Activated CD4-positive, alpha-beta memory T cell treated with anti-CD3 and anti-CD28 coated beads for 36 hours (primary cell): Measurements from ENCODE around the gene SPNS3. TPM values are rescaled to one million over a fixed set of nuclear protein-coding genes. Genes with fewer than 3 reads are reported as not detected.

Source experiments
- CTCF ChIA-PET: fragments of 350-600 bp; sonication (Branson Sonifier 250); formaldehyde crosslinking; loops from one replicate; lab custom pipeline; 2021; ENCODE audit warnings: antibody characterized with exemption, inconsistent platforms; lab: Charles Lee
- POLR2A ChIA-PET: fragments of 350-600 bp; sonication (Branson Sonifier 250); formaldehyde crosslinking; loops from one replicate; lab custom pipeline; 2021; ENCODE audit warnings: antibody characterized with exemption; lab: Charles Lee
- DNase-seq: peaks from one replicate; pipeline ENCODE4 v3.0.0-alpha.2; 2020
- H3K27ac Mint-ChIP-seq: one replicate; pipeline ENCODE4 v1.8.0; 2021; ENCODE audit warnings: mixed read lengths
- H3K27me3 Mint-ChIP-seq: one replicate; pipeline ENCODE4 v1.8.0; 2021; ENCODE audit warnings: mixed read lengths
- H3K36me3 Mint-ChIP-seq: one replicate; pipeline ENCODE4 v1.8.0; 2021; ENCODE audit warnings: mixed read lengths
- H3K4me1 Mint-ChIP-seq: one replicate; pipeline ENCODE4 v1.8.0; 2021; ENCODE audit warnings: low read depth, mixed read lengths
- H3K4me3 Mint-ChIP-seq: one replicate; pipeline ENCODE4 v1.8.0; 2021; ENCODE audit warnings: mild to moderate bottlenecking, mixed read lengths
- H3K9me3 Mint-ChIP-seq: one replicate; pipeline ENCODE4 v1.8.0; 2021; ENCODE audit warnings: mixed read lengths
- intact Hi-C: fragments of 100-400 bp; cut with micrococcal nuclease; formaldehyde crosslinking; loops from one replicate; pipeline ENCODE4 v1.15.1; 2023
- total RNA-seq, 2 experiments: library from RNA; stranded (reverse); gene quantifications; one replicate each; pipeline ENCODE4 v1.2.3, GENCODE V29; 2021

Gene SPNS3, protein sequence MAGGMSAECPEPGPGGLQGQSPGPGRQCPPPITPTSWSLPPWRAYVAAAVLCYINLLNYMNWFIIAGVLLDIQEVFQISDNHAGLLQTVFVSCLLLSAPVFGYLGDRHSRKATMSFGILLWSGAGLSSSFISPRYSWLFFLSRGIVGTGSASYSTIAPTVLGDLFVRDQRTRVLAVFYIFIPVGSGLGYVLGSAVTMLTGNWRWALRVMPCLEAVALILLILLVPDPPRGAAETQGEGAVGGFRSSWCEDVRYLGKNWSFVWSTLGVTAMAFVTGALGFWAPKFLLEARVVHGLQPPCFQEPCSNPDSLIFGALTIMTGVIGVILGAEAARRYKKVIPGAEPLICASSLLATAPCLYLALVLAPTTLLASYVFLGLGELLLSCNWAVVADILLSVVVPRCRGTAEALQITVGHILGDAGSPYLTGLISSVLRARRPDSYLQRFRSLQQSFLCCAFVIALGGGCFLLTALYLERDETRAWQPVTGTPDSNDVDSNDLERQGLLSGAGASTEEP
- 1 to 10 TPM; 6.6 to 6.7 TPM for total RNA-seq

DNA sequence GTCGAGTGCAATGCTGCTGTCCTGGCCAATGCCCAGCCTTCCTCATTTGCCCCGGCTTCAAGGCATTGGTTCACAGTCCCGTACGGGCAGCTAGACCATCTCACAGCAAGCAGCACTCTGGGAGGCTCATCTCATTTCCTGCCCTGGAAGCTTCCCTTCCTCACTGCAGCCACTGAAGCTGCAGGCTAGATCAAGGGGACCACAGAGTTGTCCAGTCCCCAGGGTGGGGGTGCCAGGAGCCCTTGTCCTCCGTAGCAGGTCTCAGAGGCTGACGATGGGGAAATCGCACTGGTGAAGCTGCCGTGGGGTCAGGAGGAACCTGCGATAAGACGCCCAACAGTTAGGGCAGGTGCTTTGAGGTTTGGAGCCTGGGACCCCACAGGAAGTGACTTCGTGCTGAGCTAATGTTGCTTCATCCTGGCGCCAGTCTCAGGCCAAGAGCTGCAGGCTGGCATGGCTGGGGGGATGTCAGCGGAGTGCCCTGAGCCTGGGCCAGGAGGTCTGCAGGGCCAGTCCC lies at the start of gene SPNS3:
Gene SPNS3 (plus strand): TSS at position 426 of the 517 bp plus-strand sequence. CDS start 28 bp downstream, at position 454.
- ChIA-PET POLR2A (no interaction called here), CTCF (interaction anchor here (0.8 to 1.7 kb wide), 3 partner anchors 13 to 218 kb away, joined by 3 to 5 read pairs (median 3); no protein-coding TSS in a partner anchor)
- intact Hi-C loops = loop anchor here (10.0 kb wide), 1 partner anchor 71 kb away; no protein-coding TSS in a partner anchor
- no peaks in the 10 kb centered on the region for H3K36me3 Mint-ChIP-seq
- peak within 1 kb of the TSS; percentile 34 for H3K27ac Mint-ChIP-seq
- no peaks in the 10 kb centered on the region for H3K27me3 Mint-ChIP-seq
- peaks cover 19% of the 10 kb centered on the region for H3K4me1 Mint-ChIP-seq
- peak within 1 kb of the TSS; percentile 67 for H3K4me3 Mint-ChIP-seq
- H3K9me3 Mint-ChIP-seq = no peaks in the 10 kb centered on the region
- peak; percentile 55 for DNase-seq

- Mint-ChIP-seq H3K4me1 (no peaks in the 10 kb centered on the region), H3K9me3 (no peaks in the 10 kb centered on the region), H3K36me3 (no peaks in the 10 kb centered on the region), H3K27me3 (no peaks in the 10 kb centered on the region), H3K27ac (no peak overlapping the region), H3K4me3 (no peak overlapping the region)
- intact Hi-C loops = no loop called here
- ChIA-PET POLR2A (no interaction called here), CTCF (interaction anchor here (0.6 kb wide), 1 partner anchor 43 kb away, joined by 3 read pairs; no protein-coding TSS in a partner anchor)
- no peak for DNase-seq
Observed at GRCh38 chr17:4386406-4386805, 47.3 kb upstream of the SPNS3 start.

DNA sequence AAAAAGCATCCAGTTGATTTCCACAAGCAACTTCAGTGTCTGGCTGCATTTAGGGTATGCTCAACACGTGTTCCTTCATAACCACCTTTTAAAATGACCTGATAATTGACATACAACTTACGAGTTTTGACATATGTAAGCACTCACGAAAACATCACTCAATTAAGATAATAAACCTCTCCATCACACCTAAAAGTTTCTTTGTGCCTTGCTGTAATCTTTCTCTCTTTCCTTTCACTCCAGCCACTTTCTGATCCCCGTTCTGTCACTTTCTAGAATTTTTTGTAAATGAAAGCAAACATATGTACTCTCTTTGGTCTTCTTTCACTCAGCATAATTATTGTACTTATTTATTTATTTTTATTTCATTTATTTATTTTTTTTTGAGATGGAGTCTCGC lies 46.6 kb upstream of the SPNS3 start:
- Mint-ChIP-seq H3K36me3 (no peaks in the 10 kb centered on the region), H3K4me3 (no peak overlapping the region), H3K27me3 (no peaks in the 10 kb centered on the region), H3K27ac (no peak overlapping the region), H3K9me3 (no peaks in the 10 kb centered on the region), H3K4me1 (no peaks in the 10 kb centered on the region)
- intact Hi-C loops = no loop called here
- DNase-seq = no peak
- ChIA-PET POLR2A (no interaction called here), CTCF (interaction anchor here (0.6 kb wide), 1 partner anchor 44 kb away, joined by 3 read pairs; no protein-coding TSS in a partner anchor)

GRCh38 chr17:4389079-4389478 lies 44.7 kb upstream of the SPNS3 start:
- H3K4me3 Mint-ChIP-seq = no peak overlapping the region
- intact Hi-C loops = no loop called here
- no peak for DNase-seq
- POLR2A ChIA-PET = no interaction called here
- CTCF ChIA-PET = no interaction called here
- no peaks in the 10 kb centered on the region for H3K9me3 Mint-ChIP-seq
- no peaks in the 10 kb centered on the region for H3K36me3 Mint-ChIP-seq
- no peaks in the 10 kb centered on the region for H3K4me1 Mint-ChIP-seq
- H3K27ac Mint-ChIP-seq = no peak overlapping the region
- H3K27me3 Mint-ChIP-seq = no peaks in the 10 kb centered on the region

GRCh38 chr17:4393806-4394205 lies 39.9 kb upstream of the SPNS3 start:
- Mint-ChIP-seq H3K4me1 (peaks cover 17% of the 10 kb centered on the region), H3K36me3 (no peaks in the 10 kb centered on the region), H3K4me3 (no peak overlapping the region), H3K27me3 (peaks cover 2% of the 10 kb centered on the region), H3K27ac (no peak overlapping the region), H3K9me3 (no peaks in the 10 kb centered on the region)
- CTCF ChIA-PET = interaction anchor here (1.2 kb wide), 1 partner anchor 177 kb away, joined by 3 read pairs; no protein-coding TSS in a partner anchor
- POLR2A ChIA-PET = no interaction called here
- no peak for DNase-seq
- intact Hi-C loops = no loop called here

DNA sequence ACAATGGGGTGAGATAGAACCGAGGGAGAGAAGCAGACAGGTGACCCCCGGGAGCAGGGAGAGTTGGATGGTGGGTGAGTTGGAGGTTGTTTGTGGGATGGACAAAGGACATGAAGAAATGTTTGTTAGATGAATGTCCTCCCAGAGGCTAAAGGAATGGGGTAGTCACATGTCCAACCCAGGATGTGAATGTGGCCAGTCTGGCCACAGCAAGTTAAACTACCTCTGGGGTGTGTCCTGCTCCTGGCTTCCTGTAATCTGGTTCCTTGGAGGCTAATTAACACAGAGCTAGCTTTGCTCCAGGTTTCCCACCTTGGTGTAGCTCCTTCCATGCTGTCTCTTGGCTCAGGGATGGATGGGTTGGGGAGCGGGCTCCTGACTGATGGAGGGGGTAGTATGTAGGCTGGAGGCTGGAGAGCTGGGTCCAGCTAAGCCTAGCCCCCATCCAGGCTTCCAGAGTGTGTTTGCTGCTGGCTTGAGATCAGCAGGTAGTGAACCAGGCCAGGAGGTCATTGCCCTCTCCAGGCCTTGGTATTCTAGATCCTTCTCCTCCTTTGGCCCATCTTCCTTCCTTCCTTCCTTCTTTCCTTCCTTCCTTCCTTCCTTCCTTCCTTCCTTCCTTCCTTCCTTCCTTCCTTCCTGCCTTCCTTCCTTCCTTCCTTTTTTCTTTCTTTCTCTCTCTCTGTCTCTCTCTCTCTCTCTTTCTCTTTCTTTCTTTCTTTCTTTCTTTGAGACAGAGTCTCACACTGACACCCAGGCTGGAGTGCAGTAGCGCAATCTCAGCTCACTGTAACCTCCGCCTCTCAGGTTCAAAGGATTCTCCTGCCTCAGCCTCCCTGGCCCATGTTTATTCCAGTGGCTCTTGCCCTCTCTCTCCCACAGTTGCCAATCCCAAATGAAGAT lies 39.3 kb upstream of the SPNS3 start:
- Mint-ChIP-seq H3K9me3 (no peaks in the 10 kb centered on the region), H3K4me3 (no peak overlapping the region), H3K36me3 (no peaks in the 10 kb centered on the region), H3K27me3 (peaks cover 2% of the 10 kb centered on the region), H3K27ac (no peak overlapping the region), H3K4me1 (peaks cover 17% of the 10 kb centered on the region)
- ChIA-PET POLR2A (no interaction called here), CTCF (interaction anchor here (1.2 kb wide), 1 partner anchor 178 kb away, joined by 3 read pairs; no protein-coding TSS in a partner anchor)
- no peak for DNase-seq
- intact Hi-C loops = no loop called here

DNA sequence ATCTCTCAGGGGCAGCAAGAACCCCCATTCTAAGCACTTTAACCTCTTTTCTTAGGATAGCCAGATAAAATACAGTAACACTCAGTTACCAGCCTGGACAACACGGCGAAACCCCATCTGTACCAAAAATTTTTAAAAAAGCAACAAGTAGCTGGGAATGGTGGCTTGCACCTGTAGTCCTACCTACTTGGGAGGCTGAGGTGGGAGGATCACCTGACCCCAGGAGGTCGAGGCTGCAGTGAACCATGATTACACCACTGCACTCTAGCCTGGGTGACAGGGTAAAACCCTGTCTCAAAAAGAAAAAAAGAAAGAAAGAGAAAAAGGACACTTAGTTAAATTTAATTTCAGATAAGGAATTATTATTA lies 38.6 kb upstream of the SPNS3 start:
- no peak for DNase-seq
- H3K4me3 Mint-ChIP-seq = no peak overlapping the region
- peaks cover 2% of the 10 kb centered on the region for H3K27me3 Mint-ChIP-seq
- H3K9me3 Mint-ChIP-seq = no peaks in the 10 kb centered on the region
- intact Hi-C loops = no loop called here
- no peak overlapping the region for H3K27ac Mint-ChIP-seq
- ChIA-PET CTCF (no interaction called here), POLR2A (no interaction called here)
- H3K36me3 Mint-ChIP-seq = no peaks in the 10 kb centered on the region
- H3K4me1 Mint-ChIP-seq = peaks cover 17% of the 10 kb centered on the region

- intact Hi-C loops = no loop called here
- no peak overlapping the region for H3K27ac Mint-ChIP-seq
- CTCF ChIA-PET = interaction anchor here (0.6 kb wide), 1 partner anchor 92 kb away, joined by 3 read pairs; no protein-coding TSS in a partner anchor
- POLR2A ChIA-PET = no interaction called here
- peaks cover 2% of the 10 kb centered on the region for H3K27me3 Mint-ChIP-seq
- no peak overlapping the region for H3K4me3 Mint-ChIP-seq
- H3K4me1 Mint-ChIP-seq = peaks cover 17% of the 10 kb centered on the region
- H3K9me3 Mint-ChIP-seq = no peaks in the 10 kb centered on the region
- DNase-seq = no peak
- H3K36me3 Mint-ChIP-seq = no peaks in the 10 kb centered on the region
Observed at GRCh38 chr17:4397840-4398239, 35.9 kb upstream of the SPNS3 start.

DNA sequence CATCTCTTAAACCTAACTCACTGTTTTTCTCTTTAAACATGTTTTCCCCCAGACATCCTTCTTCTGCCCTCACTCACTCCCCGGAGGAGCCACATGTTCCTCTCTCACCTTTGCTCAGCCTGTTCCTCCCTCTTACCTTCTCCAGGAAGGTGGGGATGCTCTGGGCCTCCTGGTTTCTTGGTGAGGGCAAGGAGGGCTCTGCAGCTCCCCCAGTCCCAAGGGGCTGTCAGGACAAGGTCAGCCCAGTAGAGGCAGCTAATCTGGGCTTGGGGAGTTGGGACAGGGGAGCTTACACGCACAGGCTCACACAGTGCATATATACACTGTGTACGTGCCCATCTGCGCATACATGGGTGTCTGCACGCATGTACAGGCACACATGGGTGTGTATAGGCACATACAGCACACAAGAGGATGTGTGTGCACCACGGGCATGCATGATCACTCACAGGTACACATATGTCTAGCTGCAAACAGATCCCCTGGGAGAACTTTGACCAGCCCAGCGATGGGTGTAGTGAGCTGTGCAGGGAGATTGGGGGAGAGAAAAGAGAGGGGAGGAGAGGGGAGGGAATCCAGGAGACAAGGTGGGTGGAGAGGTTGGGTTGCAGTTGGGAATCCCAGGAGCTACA lies 28.6 kb upstream of the SPNS3 start:
- intact Hi-C loops = no loop called here
- no peaks in the 10 kb centered on the region for H3K27me3 Mint-ChIP-seq
- H3K9me3 Mint-ChIP-seq = no peaks in the 10 kb centered on the region
- H3K36me3 Mint-ChIP-seq = no peaks in the 10 kb centered on the region
- no peak overlapping the region for H3K4me3 Mint-ChIP-seq
- H3K4me1 Mint-ChIP-seq = no peaks in the 10 kb centered on the region
- ChIA-PET POLR2A (no interaction called here), CTCF (interaction anchor here (1.5 kb wide), 2 partner anchors 101 to 190 kb away, joined by 4 to 6 read pairs; no protein-coding TSS in a partner anchor)
- H3K27ac Mint-ChIP-seq = no peak overlapping the region
- DNase-seq = no peak

DNA sequence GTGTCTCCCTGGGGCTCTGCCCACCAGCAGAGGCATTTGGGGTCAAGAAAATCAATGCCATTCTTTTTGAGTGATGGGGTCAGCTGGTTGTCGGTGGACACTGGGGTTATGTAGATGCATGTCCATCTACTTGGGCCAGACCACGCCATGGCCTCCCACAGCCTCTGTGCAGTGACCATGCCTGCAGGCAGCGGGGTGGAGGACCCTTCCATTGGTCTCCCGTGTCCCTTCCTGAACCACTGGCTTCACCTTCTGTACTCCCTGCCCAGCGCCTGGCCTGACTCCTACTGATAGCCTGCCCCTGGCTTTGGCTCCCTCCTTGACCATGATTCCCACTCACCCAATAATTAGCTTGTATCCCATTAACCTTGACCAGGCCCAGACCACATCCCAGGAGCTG lies 28.0 kb upstream of the SPNS3 start:
- no peaks in the 10 kb centered on the region for H3K36me3 Mint-ChIP-seq
- no peaks in the 10 kb centered on the region for H3K9me3 Mint-ChIP-seq
- ChIA-PET CTCF (interaction anchor here (1.5 kb wide), 2 partner anchors 101 to 190 kb away, joined by 4 to 6 read pairs; no protein-coding TSS in a partner anchor), POLR2A (no interaction called here)
- H3K4me1 Mint-ChIP-seq = no peaks in the 10 kb centered on the region
- no peaks in the 10 kb centered on the region for H3K27me3 Mint-ChIP-seq
- H3K27ac Mint-ChIP-seq = no peak overlapping the region
- no peak overlapping the region for H3K4me3 Mint-ChIP-seq
- intact Hi-C loops = no loop called here
- no peak for DNase-seq

DNA sequence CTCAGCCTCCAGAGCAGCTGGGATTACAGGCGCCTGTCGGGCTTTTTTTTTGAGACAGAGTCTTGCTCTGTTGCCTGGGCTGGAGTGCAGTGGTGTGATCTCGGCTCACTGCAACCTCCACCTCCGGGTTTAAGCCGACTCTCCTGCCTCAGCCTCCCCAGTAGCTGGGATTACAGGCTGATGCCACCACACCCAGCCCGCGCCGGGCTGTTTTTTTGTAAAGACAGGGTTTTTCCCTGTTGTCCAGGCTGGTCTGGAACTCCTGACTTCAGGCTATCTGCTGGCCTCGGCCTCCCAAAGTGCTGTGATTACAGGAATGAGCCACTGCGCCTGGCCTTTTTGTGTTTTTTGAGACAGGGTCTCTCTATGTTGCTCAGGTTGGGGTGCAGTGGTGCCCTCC lies 27.4 kb upstream of the SPNS3 start:
- Mint-ChIP-seq H3K9me3 (no peaks in the 10 kb centered on the region), H3K27ac (no peak overlapping the region), H3K4me1 (no peaks in the 10 kb centered on the region), H3K4me3 (no peak overlapping the region), H3K27me3 (no peaks in the 10 kb centered on the region), H3K36me3 (no peaks in the 10 kb centered on the region)
- no peak for DNase-seq
- intact Hi-C loops = no loop called here
- POLR2A ChIA-PET = no interaction called here
- CTCF ChIA-PET = interaction anchor here (0.7 to 3.1 kb wide), 4 partner anchors 11 to 191 kb away, joined by 3 to 19 read pairs (median 4); no protein-coding TSS in a partner anchor
